Lower leg skin (tissue), 4 donors: ENCODE results near the gene UBASH3B. TPM values are rescaled to one million over a fixed set of nuclear protein-coding genes. Genes with fewer than 3 reads are reported as not detected.

Experiments used
- DNase-seq, 2 donors: peaks; one replicate each; pipeline ENCODE4 v3.0.0-alpha.2; 2019; ENCODE audit warnings: low spot score in 2 of 2
- H3K4me3 ChIP-seq: fragments of 200-600 bp; sonication (generic); 2 replicates; pipeline ENCODE4 v1.5.1; 2017; ENCODE audit warnings: mild to moderate bottlenecking, low read depth; ENCODE audit not compliant: poor library complexity, severe bottlenecking
- CTCF ChIP-seq, 3 donors: fragments of 450-650 bp; IDR thresholded peaks; one replicate each; pipeline ENCODE4 v1.5.1; 2016; ENCODE audit warnings: antibody characterized with exemption in 3 of 3, mild to moderate bottlenecking in 3 of 3, moderate library complexity in 2 of 3
- POLR2A ChIP-seq, 2 donors: fragments of 450-650 bp; IDR thresholded peaks; one replicate each; pipeline ENCODE4 v1.6.1; 2016 to 2017; ENCODE audit warnings: antibody characterized with exemption in 2 of 2, mild to moderate bottlenecking in 1 of 2, moderate library complexity in 1 of 2
- WGBS, 2 donors: methylation state at CpG; one replicate each; pipeline ENCODE4 v1.1.5; 2018; 5-methylcytosine and 5-hydroxymethylcytosine counted together
- intact Hi-C: fragments of 100-400 bp; cut with DNase I; formaldehyde crosslinking; loops from one replicate; pipeline ENCODE4 v1.15.0; 2023; ENCODE audit warnings: low total_unique reads
- total RNA-seq, 4 donors: library from RNA; depleted of rRNA; stranded (reverse); fragments of >200 nt; gene quantifications; one replicate each; pipeline ENCODE4 v1.1.0, GENCODE V29; 2016

UBASH3B gene
- total RNA-seq, 4 donors from 2014 or later, result 14.2 to 58.4 (median 35.6) TPM

GRCh38 chr11:122803716-122804115, 148.2 kb downstream of the UBASH3B start:
- TF ChIP-seq POLR2A (IDR thresholded peaks at IDR 0.05) (no peak), CTCF (IDR thresholded peaks at IDR 0.05) (no peak)
- H3K4me3 ChIP-seq, result no peak overlapping the region
- no peak for DNase-seq
- intact Hi-C loops, result no loop called here
- WGBS, 2 donors, result 55 to 67% methylated on average over 5 of the region's 5 CpGs

- no peak for DNase-seq
- intact Hi-C loops, result no loop called here
- TF ChIP-seq POLR2A (IDR thresholded peaks at IDR 0.05), result no peak
- no peak for TF ChIP-seq CTCF (IDR thresholded peaks at IDR 0.05)
- no peak overlapping the region for H3K4me3 ChIP-seq
- WGBS, 2 donors, result 35 to 56% methylated on average over 3 to 4 of the region's 4 CpGs
These were observed 148.6 kb downstream of the UBASH3B start for GRCh38 chr11:122804161-122804560.

GRCh38 chr11:122804796-122805195, 149.3 kb downstream of the UBASH3B start:
- H3K4me3 ChIP-seq, result no peak overlapping the region
- whole genome bisulfite sequencing, 2 donors, result 59 to 64% methylated on average over 6 of the region's 6 CpGs
- no peak for DNase-seq
- TF ChIP-seq POLR2A (IDR thresholded peaks at IDR 0.05) (no peak), CTCF (IDR thresholded peaks at IDR 0.05) (no peak)
- intact Hi-C loops, result no loop called here

- intact Hi-C loops, result no loop called here
- WGBS, 2 donors, result 83 to 84% methylated on average over 8 of the region's 8 CpGs
- TF ChIP-seq CTCF (IDR thresholded peaks at IDR 0.05) (no peak), POLR2A (IDR thresholded peaks at IDR 0.05) (no peak)
- no peak overlapping the region for H3K4me3 ChIP-seq
- DNase-seq, result no peak
These were observed 152.4 kb downstream of the UBASH3B start for GRCh38 chr11:122807731-122808477.

- no peak overlapping the region for H3K4me3 ChIP-seq
- TF ChIP-seq CTCF (IDR thresholded peaks at IDR 0.05) (no peak), POLR2A (IDR thresholded peaks at IDR 0.05) (no peak)
- WGBS, 2 donors, result 41 to 47% methylated on average over 2 of the region's 2 CpGs
- DNase-seq, result no peak
- intact Hi-C loops, result no loop called here
These were observed 153.0 kb downstream of the UBASH3B start for GRCh38 chr11:122808478-122808869.

GRCh38 chr11:122809866-122810265, 154.3 kb downstream of the UBASH3B start:
- no peak for DNase-seq
- TF ChIP-seq POLR2A (IDR thresholded peaks at IDR 0.05), result no peak
- no peak for TF ChIP-seq CTCF (IDR thresholded peaks at IDR 0.05)
- intact Hi-C loops, result no loop called here
- H3K4me3 ChIP-seq, result no peak overlapping the region
- 72 to 84% methylated on average over 3 of the region's 3 CpGs for WGBS, 2 donors
